Keratinocyte (primary cell): ENCODE measurements around the gene SMCO4.

Experiments
- CTCF ChIP-seq, 3 experiments: IDR thresholded peaks in 1 of 3; conservative IDR thresholded peaks in 1 of 3; optimal IDR thresholded peaks in 1 of 3; 2 replicates in 2 of 3; 3 replicates in 1 of 3; pipeline versions ENCODE3 to v1.5.1; 2011; ENCODE audit warnings: low read length in 3 of 3, mild to moderate bottlenecking in 3 of 3, moderate library complexity in 2 of 3, control low read depth in 1 of 3, inconsistent platforms in 1 of 3; ENCODE audit not compliant: insufficient read depth in 2 of 3; ENCODE audit errors: extremely low read depth in 1 of 3
- EZH2 ChIP-seq: IDR thresholded peaks from one replicate; pipeline ENCODE4 v1.6.1; 2012; ENCODE audit warnings: inconsistent platforms, mild to moderate bottlenecking, low read length, moderate library complexity

DNA sequence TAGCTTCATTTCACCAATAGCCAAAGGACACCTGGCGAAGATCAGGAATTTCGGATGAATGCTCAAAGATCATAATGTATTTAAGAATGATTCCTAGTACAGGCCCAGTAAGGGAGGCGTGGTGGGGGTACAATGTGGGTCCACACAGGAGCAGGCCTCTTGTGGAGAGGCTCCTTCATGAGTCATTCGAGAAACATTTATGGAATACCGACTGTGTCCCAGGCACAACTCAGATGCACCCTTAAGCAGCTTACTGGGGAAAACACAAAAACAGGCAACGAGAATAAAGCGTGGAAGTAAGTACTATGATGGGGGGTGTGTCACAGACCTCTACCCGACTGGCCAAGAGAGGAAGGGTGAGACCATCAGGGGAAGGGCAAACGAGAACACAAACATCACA is 44.5 kb downstream of the SMCO4 start:
- TF ChIP-seq CTCF (optimal IDR thresholded peaks at IDR 0.05 in 1 of 3, IDR thresholded peaks at IDR 0.05 in 1 of 3, conservative IDR thresholded peaks at IDR 0.05 in 1 of 3; ENCODE audit: extremely low read depth in 1 of 3, insufficient read depth in 2 of 3, low read length in 3 of 3) (no peak), EZH2 (no peak)
